Testis (tissue), 2 donors: ENCODE measurements around the gene DRAXIN.

Experiments used
- POLR2A ChIP-seq: fragments of 450-650 bp; IDR thresholded peaks from one replicate; pipeline ENCODE4 v1.6.1; 2017; ENCODE audit warnings: antibody characterized with exemption, mild to moderate bottlenecking, moderate library complexity
- TF ChIP-seq, protein P1 (sequence below), 3 experiments: fragments of 450-650 bp in 2 of 3; fragments of 200-600 bp in 1 of 3; sonication (generic) in 1 of 3; IDR thresholded peaks; one replicate each; pipeline ENCODE4 v1.5.1; 2016 to 2019; ENCODE audit warnings: antibody characterized with exemption in 3 of 3, mild to moderate bottlenecking in 2 of 3, moderate library complexity in 1 of 3

DNA sequence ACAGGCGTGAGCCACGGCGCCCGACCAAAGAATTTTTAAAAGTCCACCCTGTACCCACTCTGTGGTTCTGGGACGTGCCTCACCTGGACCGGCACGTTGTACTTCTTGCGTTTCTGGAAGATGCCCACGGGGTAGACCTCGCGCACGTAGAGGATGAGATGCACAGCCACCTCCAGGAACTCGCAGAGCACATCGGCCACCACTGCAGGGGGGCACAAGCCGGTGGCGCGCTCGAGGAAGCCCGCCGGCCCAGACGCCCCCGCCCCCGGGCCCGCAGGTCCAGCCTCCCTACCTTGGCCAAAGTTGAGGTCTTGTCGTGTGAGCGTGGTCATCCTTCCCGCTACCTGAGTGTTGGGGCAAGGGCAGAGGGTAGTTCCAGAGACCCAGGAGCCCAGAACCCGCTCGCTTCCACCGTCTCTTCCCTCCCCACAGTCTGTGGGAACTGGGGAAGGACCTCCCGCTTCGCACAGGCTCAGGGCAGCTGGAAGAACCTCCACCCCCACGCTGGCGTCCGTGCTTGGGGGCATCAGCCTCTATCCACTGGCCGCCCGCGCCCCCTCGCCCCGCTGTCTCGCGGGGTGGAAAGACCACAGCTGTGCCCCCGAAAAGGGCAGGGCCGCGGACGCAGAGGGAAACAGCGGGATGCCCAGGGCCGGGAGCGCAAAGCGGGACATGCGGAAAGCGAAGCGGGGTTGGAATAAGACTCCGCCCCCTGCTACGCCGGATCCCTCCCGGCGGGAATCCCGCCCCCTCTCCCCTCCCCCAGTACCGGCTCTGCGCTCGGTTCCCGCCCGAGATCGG is 11.0 kb upstream of the DRAXIN start:
- TF ChIP-seq, protein P1, sequence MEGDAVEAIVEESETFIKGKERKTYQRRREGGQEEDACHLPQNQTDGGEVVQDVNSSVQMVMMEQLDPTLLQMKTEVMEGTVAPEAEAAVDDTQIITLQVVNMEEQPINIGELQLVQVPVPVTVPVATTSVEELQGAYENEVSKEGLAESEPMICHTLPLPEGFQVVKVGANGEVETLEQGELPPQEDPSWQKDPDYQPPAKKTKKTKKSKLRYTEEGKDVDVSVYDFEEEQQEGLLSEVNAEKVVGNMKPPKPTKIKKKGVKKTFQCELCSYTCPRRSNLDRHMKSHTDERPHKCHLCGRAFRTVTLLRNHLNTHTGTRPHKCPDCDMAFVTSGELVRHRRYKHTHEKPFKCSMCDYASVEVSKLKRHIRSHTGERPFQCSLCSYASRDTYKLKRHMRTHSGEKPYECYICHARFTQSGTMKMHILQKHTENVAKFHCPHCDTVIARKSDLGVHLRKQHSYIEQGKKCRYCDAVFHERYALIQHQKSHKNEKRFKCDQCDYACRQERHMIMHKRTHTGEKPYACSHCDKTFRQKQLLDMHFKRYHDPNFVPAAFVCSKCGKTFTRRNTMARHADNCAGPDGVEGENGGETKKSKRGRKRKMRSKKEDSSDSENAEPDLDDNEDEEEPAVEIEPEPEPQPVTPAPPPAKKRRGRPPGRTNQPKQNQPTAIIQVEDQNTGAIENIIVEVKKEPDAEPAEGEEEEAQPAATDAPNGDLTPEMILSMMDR (IDR thresholded peaks at IDR 0.05) = no peak
- TF ChIP-seq POLR2A = no peak
